HL-60/S4 treated with phorbol 12-myristate 13-acetate at 8.2 ng/mL for 4 days and 3 days (cell line): ENCODE results near the gene ZBTB17.

ENCODE experiments used
- in situ Hi-C: fragments of 300-500 bp; cut with MboI; formaldehyde crosslinking; loops from 2 replicates; pipeline ENCODE4 v1.15.0; 2022; ENCODE audit warnings: low sequenced_read_pairs

The ZBTB17 gene

DNA sequence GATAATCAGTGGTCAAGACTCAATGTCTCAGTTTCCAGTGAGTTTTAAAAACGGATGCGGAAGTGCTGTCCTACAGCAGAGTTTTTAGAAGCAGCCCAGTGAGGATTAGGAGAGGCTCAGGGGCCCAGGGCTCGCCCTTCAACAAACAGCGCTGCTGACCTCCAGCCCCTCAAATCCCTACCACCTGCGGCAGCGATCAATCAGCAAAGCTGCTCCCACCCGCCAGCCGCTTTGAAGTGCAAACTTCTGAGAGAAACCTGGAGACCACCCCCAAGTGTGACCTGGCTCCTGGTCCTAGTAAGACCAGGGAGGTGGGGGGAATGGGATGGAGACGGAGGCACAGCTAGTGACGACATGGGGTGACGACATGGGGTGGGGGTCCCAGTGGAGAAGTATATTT lies 14.4 kb downstream of the ZBTB17 start:
- in situ Hi-C loops = no loop called here

DNA sequence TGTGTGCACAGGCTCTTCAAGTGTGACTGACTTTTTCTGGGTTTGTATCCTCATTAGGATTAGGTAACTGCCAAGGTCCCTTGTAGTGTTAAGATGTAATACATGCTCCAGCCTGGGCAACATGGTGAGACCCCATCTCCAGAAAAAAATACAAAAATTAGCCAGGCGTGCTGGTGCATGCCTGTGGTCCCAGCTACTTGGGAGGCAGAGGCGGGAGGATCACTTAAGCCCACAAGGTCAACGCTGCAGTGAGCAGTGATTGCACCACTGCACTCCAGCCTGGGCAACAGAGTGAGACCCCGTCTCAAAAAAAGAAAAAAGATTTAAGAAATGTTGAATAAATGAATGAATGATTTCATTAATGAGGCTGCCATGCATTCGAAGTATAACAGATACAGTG lies 15.1 kb downstream of the ZBTB17 start:
- in situ Hi-C loops = no loop called here

DNA sequence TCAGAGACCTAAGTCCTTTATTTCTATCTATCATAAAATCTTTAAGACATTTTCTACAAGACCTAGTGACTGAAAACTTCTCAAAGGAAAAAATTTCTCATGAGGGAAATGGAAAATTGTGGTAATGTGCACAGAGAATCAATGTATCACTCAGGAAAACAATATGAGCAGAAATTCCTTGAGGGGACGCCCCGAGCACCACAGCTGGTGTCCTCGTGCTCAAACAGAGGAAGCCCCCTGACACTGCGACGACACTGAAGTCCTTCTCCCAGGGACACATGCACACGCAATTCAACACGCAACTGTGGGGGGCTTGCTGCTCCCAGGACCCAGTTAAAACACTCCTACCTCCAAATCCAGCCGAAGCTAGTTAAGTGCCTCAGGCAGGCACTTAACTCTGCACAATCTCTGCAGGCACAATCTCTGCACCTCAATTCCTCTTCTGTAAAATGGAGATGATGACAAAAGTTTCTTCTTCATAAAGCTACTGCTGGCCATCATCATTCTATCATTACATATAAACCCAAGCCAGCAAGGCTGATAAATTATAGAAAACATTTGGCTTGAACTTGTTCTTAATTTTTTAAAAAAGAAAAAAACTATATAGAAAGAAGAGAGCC lies 16.0 kb downstream of the ZBTB17 start:
- in situ Hi-C loops = no loop called here

DNA sequence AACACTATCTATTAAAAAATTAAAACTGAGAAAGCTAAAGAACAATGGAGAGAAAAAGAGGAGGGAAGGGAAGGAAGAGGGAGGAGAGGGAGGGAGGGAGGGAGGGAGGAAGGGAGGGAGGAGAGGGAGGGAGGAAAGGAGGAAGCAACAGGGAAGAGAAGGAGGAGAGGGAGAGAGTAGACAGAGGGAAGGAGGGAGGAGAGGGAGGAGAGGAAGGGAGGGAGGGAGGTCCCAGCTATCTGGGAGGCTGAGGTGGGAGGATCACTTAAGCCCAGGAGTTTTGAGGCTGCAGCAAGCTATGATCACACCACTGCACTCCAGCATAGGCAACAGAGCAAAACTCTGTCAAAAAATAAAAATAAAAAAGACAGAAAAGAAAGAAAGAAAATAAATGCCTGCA lies 16.5 kb downstream of the ZBTB17 start:
- in situ Hi-C loops = no loop called here

DNA sequence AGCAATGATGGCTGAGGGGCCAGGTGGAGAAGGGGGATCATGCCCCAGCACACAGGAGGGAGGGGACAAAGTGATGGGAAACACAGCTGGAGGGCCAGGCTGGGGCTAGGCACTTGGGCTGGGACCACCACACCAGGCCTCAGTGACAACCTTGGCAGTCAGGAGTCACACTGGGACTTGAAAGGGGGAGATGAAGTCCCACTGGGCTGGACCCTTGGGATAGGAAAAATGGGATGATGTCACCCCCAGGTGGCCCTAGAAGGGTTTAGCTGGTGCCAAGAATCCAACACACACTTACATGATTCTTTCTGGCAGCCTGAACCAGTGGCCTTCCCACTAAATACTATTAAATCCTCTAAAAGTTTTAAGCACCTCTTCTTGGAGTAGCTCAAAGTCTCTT lies 17.1 kb downstream of the ZBTB17 start:
- in situ Hi-C loops = no loop called here

DNA sequence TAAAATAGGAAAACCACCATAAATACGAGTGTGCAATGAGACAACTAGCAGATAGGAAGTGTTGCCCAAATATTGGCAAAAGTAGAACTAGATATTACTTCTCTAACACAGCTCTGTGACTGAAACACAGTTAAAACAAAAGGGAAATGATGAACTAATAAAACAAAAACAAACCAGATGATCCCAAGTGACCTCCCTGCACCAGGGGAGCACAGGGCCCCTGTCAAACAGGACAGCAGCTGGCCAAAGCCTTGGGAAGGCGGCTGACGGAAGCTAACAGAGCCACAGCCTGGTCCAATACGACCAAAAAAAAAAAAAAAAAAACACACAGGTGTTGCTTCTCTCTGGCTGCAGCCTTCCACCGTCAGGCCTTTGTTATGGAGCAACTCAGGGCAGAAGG lies 17.8 kb downstream of the ZBTB17 start:
- in situ Hi-C loops = no loop called here

DNA sequence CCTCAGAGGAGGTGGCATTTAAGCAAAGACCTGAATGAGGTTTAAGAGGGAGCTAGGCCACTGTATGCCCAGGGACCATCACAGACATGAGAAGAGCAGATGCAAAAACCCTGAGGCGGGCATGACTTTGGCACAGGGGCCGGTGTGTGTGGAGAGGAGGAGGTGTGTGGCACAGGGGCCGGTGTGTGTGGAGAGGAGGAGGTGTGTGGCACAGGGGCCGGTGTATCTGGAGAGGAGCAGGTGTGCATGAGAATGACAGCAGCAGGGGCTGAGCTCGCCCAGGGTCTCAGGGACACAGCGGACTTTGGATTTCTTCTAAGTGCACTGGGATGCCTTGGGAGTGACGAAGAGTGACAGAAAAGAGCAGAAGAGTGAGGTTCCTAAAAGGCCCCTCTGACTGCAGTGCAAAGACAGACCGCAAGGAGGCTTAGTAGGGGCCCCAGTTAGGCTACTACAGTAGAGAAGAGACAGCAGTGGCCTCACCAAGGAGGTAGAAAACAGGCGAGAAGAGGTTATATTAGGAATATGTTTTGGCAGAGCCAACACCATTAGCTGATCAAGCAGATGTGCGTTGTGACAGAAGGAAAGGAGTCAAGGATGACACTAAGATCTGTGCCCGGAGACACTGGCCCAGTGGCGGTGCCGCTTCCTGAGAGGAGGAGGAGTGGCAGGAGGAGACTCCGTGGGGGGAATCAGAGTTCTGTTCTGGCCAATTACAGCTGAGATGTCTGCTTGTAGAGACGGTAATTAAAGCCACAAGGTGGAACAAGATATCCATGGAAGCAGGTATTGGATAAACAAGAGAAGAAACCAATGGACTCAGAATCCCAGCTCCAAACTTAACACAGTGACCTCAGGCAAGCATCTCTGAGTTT lies 18.4 kb downstream of the ZBTB17 start:
- in situ Hi-C loops = no loop called here

DNA sequence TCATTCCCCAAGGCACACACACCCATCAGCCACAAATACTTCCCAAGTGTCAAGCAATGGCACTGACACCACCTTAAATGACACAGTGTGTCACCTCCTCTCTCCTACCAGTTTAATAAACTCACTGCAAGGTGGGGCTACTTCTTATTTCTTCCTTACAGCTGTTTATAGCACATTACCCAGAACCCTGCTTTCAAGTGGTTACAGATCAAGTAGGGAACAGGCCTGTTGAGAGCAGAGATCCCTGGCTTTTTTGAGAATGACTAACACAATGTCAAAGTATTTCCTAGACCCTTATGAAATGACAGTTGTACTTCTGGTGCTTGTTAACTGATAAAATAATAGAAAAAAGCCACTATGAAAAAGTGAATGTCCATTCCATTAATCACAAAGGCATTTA lies 19.8 kb downstream of the ZBTB17 start:
- in situ Hi-C loops = no loop called here

DNA sequence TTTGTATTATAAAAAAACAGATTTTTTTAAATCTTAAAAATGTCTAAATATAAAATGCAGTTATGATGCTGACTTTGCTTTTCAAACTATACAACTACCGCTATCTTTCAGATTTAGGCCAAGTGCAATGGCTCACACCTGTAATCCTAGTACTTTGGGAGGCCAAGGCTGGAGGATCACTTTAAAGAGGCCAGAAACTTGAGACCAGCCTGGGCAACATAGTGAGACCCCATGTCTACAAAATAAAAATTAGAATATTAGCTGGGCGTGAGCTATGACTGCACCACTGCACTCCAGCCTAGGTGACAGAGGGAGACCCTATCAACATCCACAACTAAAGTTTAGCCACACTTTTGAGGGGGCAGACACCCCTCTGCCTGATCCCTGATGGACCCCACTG lies 20.3 kb downstream of the ZBTB17 start:
- in situ Hi-C loops = no loop called here

DNA sequence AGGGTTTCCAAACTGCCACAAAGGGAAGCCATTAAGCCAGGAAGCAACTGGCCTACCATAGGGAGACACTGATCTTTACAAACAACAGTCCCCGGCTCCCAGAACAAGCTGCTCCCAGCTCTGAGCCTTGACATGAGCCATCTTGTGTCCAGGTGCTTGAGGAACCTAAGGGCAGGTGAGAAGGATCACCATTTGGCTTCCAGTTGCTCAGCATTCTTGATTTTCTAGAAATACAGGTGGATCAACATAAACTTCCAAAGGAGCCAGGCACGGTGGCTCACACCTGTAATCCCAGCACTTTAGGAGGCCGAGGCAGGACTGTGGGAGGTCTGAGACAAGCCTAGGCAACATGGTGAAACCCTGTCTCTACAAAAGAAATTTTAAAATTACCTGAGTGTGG lies 21.6 kb downstream of the ZBTB17 start:
- in situ Hi-C loops = no loop called here

DNA sequence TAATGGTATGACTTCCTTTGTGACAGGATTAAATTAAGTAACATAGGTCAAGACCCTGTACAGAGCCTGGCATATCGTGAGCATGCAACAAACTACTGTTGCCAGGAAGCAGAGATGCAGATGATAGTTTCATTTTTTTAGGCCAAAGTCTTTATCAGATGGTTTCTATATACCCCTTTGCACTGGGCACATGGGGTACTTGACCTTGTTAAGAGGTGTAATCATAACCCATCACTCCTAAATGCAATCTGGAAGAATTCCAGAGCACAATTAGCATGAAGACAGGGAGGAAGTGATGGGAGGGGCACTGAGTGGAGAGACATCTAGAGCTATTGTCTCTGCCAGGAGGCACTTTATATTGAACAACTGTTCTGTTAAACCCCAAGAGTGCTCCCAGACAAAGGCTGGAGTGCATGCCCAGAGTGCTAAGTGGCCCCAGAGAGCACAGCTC lies 22.1 kb downstream of the ZBTB17 start:
- in situ Hi-C loops = no loop called here

DNA sequence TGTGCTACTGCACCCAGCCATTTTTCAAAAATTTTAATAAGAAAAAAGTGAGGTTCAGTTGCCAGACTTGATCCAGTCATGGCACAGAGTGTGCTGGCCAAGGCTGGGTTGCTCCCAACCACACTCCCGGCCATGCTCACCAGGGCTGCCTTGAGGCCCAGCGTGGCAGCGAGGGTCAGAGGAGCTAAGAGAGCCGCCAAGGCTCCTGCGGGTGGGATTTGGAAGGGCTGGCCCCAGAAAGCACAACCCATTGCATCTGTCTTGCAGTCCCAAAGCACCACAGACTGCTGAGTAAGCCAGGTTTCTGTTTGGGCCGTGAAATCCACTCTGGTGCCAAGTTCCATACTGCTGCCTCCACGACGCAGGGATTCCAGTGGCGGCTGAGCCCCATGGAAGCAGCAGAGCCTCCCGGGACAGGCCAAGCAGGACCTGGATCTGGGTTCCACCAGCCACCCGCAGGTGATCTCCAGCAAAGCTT lies 22.6 kb downstream of the ZBTB17 start:
- in situ Hi-C loops = no loop called here

DNA sequence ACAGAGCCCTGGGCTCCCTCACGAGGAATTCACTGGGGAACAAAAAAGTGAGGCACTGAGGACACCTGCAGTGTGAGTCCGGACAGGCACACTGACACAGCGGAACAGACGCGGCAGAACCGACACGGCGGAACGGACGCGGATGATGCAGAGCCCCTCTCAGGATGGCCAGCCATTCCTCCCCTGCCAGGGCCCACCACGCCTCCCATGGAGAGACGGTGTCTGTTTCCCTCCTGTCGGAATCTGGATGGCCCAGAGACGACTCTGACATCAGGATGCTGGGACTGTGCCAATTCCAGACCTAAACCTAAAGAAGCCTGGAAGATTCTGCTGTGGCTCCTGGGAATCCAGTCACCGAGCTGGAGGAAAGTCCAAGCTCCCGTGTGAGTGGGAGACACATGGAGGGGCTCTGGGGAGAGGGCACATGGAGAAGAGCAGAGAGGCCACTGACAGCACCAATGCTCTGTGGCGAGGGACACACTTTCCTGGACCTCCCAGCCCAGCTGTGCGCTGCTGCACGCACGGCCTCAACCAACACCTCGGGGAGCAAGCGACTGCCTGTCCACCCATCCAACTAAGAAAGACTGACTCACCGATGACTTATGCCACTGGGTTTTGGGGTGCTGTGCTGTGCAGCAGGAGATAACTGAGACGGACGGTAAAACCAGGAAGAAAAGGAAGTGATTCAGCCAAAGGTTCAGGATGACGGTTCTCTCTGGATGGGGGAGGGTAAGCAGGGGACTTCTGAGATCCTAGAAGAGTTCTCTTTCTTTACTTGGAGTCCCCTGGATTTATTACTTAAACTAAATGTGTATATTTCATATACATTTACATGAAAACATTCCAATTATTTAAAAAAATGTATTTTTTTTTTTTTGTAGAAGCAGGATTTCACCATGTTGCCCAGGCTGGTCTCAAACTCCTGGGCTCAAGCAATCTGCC lies 23.3 kb downstream of the ZBTB17 start:
- in situ Hi-C loops = no loop called here

DNA sequence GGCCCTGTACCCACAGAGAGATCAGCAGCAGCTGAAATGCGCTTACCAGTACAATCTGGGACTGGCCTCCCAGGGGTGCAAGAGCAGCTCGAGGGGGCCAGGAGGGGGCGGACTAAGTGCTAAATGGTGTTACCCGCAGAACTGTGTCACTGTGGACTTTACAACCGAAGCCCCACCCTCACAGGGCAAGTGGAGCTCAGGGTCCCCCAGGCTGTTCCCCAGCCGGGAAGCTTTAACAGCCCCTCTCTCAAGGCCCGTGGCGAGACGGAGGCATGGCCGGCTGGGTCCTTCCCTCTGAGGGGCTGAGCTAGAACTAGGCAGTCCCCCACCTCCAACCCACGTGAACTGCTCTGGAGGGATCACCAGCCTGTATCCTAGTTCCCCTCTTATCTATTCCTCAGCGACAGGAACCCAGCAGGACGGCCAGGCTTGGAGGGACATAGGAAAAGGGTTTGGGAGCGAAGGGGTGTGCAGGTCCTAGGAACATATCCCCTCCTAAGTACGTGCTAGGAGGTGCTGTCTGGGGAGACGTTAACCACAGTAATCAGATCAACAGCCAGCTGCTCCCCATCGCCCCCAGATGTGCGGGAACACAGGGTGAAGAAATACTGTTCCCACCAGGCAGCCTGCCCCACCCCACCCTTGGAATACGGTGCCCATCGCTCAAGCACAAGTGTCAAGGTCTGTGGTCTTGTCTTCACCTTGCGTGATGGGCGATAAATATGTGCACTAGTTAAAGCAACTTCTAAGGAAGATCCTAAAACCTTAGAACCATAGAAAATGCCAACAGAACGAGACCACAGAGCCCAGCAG lies 24.4 kb downstream of the ZBTB17 start:
- in situ Hi-C loops = no loop called here

DNA sequence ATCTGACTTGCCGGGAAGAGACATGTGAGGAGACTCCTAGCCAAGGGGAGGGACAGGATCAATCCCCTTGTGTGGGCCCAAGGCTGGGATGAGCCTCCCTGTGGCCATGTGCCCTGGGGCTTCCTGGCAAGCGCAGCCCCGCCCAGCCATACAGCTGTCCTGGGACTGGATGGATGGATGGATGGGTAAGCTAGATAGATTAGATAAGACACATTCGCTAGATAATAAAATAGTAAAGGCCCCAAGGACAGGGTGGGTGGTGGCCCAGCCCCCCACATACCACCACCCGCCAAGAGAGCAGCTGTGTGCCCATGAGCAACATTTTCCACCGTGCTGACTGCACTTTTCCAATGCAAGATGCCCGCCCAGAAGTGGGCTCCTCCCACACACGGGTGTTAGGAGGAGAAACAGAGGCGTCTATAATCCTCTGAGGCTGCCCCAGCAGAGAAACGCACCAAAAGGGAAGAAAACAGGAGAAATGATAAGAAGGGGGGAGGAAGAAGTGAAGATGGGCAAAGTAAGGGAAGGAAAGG lies 25.1 kb downstream of the ZBTB17 start:
- in situ Hi-C loops = no loop called here

DNA sequence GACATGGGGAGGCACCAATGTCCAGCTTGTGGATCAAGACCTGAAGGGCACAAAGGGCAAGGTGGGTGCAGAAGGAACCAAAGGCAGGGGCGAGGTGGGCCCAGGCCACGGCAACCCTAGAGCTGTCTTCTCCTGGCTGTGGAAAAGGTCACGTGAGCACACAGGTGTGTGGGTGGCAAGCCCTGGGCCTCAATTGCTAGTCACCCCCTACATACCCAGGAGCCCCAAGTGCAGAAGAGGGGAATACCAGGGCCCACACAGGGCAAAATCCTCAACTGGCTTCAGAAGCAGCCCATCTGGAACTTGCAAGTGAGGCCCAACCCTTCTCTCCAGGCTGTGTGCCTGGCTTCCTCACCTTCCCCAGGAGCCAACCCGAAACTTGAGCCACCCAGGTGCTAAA lies 25.6 kb downstream of the ZBTB17 start:
- in situ Hi-C loops = no loop called here

DNA sequence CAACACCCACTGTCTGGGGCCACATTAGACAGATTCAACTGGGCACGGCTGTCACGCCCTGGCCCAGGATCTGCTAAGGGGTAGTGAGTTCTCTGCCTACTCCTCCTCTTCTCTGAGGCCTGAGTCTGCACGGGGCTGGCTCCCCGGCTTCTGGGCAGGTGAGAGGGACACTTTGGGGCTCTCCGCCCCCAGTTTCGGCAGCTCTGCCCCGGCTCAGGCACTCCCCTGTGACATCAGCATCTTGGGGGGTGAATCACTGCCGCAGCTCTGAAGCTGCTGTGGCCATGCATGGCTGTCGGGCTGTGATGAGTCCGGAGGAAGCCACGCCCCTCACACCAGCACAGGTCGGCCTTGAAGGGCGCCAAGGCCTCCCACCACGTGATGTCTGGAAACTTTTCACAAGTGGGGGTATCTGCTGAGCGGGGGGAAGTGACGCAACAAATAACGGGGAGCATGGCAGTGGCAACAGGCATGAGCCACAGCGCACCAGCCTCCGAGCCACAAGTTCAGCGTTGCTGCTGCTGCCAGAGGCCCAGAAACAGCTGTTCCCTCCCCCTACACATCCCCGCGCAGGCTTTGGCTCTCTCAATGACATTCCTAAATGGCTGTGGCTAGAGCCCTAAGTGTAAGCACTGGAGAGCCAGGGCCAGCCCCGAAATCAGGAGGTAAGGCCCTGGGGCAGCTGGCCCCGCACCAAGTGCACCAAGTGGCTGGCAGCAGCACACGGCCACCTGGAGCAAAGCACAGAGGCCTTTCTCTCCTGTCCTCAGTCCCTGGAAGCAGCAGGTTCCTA lies 26.3 kb downstream of the ZBTB17 start:
- in situ Hi-C loops = no loop called here

DNA sequence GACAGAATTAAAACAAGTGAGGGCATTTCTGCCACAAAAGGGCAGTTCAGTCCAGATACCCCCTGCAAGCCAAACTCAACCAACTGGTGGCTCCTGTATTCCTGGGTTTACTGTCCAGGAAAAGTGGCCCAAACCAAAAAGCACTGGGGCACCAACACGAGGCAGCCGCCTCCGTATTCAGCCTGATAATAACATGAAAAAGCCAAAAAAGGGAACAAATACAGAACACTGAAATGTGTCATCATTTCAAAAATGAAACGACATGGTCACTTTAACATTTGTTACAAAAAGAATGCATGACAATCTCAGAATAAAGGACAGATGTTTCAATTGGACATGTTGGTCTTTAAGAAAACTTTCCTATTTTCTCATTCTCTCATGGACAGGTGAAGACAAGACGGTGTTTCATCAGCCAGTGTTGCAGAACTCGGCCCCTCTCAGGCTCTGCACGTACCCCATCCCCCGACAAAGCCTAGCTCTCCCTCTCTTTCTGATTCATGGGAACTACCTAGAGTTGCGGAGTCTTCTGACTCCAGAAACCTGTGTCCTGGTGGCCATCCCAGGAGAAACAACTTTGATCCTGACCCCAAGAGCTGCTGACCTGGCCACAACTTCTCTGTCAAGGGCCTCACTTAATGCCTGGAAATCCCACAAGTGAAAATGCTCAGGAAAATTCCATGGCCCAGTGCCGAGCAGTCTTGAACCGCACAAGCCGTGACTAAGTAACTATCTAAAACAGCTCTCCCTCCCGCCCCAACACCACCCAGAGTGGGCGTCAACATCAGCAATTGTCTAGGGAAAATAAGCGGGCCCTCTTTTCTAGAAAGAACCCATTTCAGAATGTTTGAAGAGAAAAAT lies 27.1 kb downstream of the ZBTB17 start:
- in situ Hi-C loops = no loop called here
